ENCODE data around the gene GPATCH1.

GRCh38 chr19:33171222-33171795 is 90.3 kb downstream of the GPATCH1 start:
- no peak for TF ChIP-seq CTCF (conservative IDR thresholded peaks at IDR 0.05; ENCODE audit: low read depth, low read length)
- TF ChIP-seq EZH2 (IDR thresholded peaks at IDR 0.05; ENCODE audit: borderline replicate concordance, low read depth, low read length, poor library complexity, severe bottlenecking) = no peak
